Fibroblast of pulmonary artery (primary cell): Measurements from ENCODE around the gene ZNF600.
"Not testable (repeated sequence)": the region's sequence is repeated elsewhere in the genome, so short reads cannot be mapped to it uniquely, and the experiment has no call there.

Experiments used
- DNase-seq: peaks from one replicate; pipeline ENCODE4 v3.0.0-alpha.2; 2010; ENCODE audit warnings: low read depth
- H3K4me3 ChIP-seq: replicated peaks from 2 replicates; pipeline ENCODE4 v1.5.1; 2011; ENCODE audit warnings: low read depth, mild to moderate bottlenecking, control low read depth, low read length, moderate library complexity
- TF ChIP-seq, protein P1 (sequence below): IDR thresholded peaks from 2 replicates; pipeline ENCODE4 v1.5.1; 2011; ENCODE audit warnings: mild to moderate bottlenecking, control low read depth, low read length, inconsistent platforms; ENCODE audit errors: missing control alignments

ZNF600 gene

DNA sequence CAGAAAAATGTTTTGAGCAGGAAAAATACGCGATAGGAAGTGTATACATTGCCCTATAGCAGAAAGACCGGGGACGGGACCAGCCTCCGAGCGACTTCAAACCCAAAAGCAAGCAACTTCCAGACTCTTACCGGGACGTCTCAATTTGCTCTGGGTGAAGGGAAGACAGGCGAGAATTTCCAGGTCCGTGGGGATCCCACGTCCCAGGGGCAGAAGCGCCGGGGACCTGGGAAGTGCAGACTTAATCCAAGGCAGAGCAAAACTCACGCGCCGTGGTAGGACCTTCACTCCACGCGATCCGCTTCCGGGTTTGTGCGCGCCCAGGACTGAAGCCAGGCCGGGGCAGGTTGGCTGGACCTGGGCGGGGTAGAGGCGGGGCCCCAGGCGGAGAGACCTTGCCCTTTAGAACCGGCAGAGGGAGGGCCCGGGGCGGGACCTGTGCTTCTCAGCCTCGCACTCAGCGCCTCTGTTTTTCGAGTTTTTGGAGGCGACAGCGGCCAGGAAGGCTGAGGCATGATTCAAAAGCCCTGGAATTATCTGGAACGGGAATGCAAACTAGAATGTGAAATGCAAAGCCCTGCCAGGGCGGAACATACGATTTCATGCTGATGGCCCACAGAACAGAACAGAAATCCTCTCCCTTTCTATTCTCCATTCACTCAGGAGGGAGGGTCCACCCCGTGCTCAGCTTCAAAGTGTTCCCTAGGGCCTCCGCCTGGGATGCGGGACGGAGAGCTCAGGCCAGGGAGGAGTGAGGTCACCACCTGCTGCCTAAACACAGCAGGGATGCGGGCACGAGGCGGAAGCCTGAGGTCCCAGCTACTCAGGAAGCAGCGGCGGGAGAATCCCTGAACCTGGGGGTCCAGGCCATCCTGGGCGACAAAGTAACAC, at the start of gene ZNF600:
Gene ZNF600 (minus strand): TSS at position 328 of the 891 bp plus-strand sequence. CDS start 7,903 bp downstream, outside the sequence.
- DNase-seq = peak; percentile 60
- H3K4me3 ChIP-seq = peak within 1 kb of the TSS; percentile 73

DNA sequence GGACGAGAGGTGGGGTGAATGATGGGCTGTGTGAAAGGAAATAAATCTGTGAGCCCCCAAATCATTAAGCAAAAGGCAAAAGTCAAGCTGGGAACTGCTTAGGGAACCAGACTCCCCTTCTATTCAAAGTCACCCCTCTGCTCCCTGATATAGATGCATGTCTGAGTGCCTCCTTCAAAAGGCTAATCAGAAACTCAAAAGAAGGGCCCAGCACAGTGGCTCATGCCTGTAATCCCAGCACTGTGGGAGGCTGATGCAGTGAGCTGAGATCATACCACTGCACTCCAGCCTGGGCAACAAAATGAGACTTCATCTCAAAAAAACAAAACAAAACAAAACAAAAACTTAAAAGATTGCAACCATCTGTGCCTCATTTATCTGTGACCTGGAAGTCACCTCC, 47.7 kb upstream of the ZNF600 start:
- DNase-seq, H3K4me3 ChIP-seq: not testable (repeated sequence)

DNA sequence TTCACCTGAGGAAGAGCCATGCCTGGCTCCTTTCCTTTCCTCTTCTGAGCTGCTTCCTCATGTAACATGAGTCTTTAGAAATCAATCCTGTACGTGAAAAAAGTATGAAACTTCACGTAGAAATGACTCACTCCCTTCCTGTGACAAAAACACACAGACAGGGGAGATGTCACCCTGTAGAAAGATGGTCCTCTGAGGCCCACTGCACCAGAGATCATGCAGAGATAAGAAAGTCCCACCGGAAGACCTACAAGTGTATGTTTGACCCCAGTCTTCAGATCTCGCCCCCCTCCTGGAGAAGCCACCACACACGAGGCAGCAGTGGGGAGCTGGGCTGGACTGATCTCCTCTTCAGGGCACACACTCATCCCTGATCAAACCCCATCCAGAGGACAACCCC, 47.0 kb upstream of the ZNF600 start:
- not testable (repeated sequence) for H3K4me3 ChIP-seq, DNase-seq

DNA sequence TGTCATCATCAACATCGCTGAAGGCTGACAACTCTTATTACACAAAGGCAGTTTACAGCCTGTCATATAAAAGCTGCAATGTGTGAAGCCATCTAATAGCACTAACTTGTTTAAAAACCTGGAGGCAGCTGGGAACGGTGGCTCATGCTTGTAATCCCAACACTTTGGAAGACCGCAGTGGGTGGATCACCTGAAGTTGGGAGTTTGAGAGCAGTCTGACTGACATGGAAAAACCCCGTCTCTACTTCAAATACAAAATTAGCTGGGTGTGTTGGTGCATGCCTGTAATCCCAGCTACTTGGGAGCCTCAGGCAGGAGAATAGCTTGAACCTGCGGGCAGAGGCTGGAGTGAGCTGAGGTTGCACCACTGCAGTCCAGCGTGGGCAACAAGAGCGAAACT, 43.3 kb upstream of the ZNF600 start:
- DNase-seq, H3K4me3 ChIP-seq: not testable (repeated sequence)

DNA sequence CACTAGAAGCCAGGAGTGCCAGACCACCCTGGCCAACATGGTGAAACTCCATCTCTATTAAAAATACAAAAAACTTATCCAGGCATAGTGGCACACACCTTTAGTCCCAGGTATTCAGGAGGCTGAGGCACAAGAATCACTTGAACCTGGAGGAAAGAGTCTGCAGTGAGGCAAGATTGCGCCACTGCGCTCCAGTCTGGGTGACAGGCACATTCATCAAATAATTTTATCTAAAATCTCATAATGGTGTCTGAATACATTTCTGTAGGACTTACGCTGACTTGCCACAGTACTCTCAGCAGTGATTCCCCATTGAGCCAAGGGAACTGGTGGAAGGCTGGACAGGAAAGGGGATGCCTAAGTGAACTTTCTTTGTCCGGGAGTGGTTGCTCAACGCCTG, 39.2 kb upstream of the ZNF600 start:
- DNase-seq = no peak
- TF ChIP-seq, protein P1, sequence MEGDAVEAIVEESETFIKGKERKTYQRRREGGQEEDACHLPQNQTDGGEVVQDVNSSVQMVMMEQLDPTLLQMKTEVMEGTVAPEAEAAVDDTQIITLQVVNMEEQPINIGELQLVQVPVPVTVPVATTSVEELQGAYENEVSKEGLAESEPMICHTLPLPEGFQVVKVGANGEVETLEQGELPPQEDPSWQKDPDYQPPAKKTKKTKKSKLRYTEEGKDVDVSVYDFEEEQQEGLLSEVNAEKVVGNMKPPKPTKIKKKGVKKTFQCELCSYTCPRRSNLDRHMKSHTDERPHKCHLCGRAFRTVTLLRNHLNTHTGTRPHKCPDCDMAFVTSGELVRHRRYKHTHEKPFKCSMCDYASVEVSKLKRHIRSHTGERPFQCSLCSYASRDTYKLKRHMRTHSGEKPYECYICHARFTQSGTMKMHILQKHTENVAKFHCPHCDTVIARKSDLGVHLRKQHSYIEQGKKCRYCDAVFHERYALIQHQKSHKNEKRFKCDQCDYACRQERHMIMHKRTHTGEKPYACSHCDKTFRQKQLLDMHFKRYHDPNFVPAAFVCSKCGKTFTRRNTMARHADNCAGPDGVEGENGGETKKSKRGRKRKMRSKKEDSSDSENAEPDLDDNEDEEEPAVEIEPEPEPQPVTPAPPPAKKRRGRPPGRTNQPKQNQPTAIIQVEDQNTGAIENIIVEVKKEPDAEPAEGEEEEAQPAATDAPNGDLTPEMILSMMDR = no peak
- H3K4me3 ChIP-seq = no peak overlapping the region

DNA sequence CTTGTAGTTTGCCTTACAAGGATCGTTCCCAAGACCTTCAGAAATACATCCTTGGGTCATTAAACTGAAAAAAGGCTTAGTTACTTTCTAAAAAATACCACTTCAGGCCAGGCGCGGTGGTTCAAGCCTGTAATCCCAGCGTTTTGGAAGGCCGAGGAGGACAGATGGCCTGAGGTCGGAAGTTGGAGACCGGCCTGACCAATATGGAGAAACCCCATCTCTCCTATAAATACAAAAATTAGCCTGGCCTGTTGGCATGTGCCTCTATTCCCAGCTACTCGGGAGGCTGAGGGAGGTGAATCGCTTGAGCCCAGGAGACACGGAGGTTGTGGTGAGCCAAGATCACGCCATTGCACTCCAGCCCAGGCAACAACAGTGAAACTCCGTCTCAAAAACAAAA, 37.1 kb upstream of the ZNF600 start:
- no peak overlapping the region for H3K4me3 ChIP-seq
- TF ChIP-seq, protein P1 = no peak
- DNase-seq = no peak

DNA sequence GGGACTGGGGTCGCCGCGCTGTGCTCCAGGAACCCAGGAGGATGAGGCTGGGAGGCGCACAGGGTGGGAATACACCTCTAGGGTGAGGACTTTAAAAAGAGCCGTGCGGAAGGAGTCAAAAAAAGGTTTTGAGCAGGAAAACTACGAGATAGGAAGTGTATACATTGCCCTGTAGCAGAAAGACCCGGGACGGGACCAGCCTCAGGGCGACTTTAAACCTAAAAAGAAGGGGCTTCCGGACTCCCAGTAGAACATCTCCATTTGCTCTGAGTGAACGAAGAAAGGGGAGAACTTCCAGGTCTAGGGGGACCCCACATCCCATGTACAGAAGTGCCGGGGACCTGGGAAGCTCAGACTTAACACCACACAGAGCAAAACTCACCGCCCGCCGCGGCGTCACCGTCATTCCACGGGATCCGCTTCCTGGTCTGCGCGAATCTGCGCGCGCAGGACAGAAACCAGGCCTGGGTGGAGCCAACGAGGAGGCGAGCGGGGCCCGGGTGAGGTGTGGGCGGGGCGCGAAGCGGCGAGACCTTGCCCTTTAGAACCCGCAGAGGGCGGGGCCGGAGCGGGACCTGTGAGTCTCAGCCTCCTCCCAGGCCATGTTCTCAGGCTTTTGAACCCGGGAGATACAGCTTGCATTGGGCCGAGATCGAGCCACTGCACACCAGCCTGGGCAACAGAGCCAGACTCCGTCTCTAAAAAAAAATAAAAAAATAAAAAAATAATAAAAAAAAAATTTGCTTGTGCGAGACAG, 34.8 kb upstream of the ZNF600 start, which contains the start of gene ZNF28:
Gene ZNF28 (minus strand): TSS at position 430 of the 757 bp plus-strand sequence. CDS start 3,675 bp downstream, outside the sequence.
- H3K4me3 ChIP-seq = peak within 1 kb of the TSS; percentile 74
- DNase-seq = peak; percentile 54

DNA sequence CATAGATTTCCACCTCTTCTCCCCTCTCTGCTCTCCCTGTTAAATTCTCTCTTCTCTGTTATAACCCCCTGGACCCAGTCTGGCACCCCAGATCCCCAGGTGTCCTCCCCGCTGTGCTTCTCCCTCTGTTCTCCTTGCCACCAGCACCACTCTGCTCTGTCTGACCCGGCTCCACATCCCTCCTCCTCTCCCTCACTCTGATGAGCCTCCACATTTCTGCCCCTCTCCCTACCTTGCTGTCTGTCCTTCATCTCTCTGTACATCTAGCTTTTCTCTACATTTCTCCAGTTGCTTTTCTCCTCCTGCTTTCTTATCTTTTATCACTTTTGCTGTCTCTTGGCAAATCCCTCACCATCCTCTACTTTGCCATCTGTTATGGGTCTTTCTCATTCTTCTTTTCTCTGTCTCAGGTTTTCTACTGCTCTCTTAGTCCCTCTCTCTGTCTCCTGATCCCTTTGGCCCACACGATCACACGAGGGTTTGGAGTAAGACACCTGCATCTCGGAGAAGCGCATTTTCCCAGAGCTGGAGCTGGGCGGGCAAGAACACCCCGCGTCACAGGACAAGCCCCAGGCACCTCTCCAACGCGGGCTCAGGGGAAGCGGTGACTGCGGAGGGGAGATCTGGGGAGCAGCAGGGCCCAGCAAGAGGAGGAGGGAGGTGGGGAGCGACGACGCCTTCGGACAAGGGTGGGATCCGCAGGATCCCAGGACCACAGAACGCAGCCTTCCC, 34.0 kb upstream of the ZNF600 start:
- H3K4me3 ChIP-seq = peak overlapping the region; percentile 74
- peak; percentile 11 for DNase-seq

DNA sequence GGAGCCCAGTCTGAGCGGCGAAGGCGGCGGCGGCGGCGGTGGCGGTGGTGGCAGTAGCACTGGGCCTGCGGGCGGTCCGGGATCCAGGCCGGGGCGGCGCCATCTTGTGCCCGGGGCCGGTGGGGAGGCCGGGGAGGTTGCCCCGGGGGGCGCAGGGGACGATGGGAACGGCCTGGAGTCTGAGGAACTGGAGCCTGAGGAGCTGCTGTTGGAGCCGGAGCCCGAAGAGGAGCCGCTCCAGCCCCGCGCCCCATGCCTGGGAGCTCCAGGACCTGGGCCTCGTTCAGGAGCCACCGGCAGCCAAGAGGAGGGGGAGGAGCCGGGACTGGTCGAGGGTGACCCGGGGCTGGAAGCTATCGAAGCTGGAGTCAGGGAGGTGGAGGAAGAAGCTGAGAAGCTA, 23.2 kb upstream of the ZNF600 start:
- no peak overlapping the region for H3K4me3 ChIP-seq
- TF ChIP-seq, protein P1 = no peak

DNA sequence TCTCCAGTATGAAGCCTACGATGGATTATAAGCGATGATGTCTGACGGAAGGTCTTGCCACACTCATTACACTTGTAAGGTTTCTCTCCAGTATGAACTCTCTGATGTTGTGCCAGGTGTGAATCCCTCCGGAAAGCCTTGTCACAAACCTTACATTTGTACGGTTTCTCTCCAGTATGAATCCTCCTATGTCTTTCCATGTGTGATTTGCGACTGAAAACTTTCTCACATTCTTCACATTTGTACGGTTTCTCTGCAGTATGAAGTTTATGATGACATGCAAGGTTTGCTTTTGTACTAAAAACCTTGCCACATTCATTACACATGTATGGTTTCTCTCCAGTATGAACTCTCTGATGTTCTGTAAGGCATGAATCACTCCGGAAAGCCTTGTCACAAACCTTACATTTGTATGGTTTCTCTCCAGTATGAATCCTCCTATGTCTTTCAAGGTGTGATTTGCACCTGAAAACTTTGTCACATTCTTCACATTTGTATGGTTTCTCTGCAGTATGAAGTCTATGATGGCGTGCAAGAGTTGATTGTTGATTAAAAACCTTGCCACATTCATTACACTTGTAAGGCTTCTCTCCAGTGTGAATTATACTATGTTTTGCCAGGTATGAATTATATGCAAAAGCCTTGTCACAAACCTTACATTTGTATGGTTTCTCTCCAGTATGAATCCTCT, 13.5 kb upstream of the ZNF600 start:
- H3K4me3 ChIP-seq, DNase-seq: not testable (repeated sequence)

More for the DNA sequence above, 23.2 kb upstream of the ZNF600 start:
- no peak for DNase-seq
